H54 (cell line): ENCODE results near the gene SERPINC1.
"Not testable (repeated sequence)": the region's sequence is repeated elsewhere in the genome, so short reads cannot be mapped to it uniquely, and the experiment has no call there.

Source experiments
- DNase-seq: peaks from one replicate; pipeline ENCODE4 v3.0.0; 2011; ENCODE audit warnings: low spot score, mixed read lengths; ENCODE audit not compliant: insufficient read length
- FAIRE-seq: peaks from 3 replicates; lab custom pipeline; 2011; peaks lifted over from hg19 to GRCh38; lab: Jason Lieb, UNC
- POLR2A ChIP-seq: IDR thresholded peaks from 2 replicates; pipeline ENCODE4 v1.6.1; 2011; ENCODE audit warnings: low read depth, mild to moderate bottlenecking, low read length

Gene SERPINC1

GRCh38 chr1:173863224-173864161 is 53.6 kb downstream of the SERPINC1 start:
- TF ChIP-seq POLR2A: no peak
- FAIRE-seq: no peak
- no peak for DNase-seq

GRCh38 chr1:173862769-173863223 is 54.3 kb downstream of the SERPINC1 start:
- DNase-seq: no peak
- FAIRE-seq: no peak
- TF ChIP-seq POLR2A: no peak

GRCh38 chr1:173862146-173862768 is 54.9 kb downstream of the SERPINC1 start:
- not testable (repeated sequence) for DNase-seq, FAIRE-seq
- TF ChIP-seq POLR2A: peak; percentile 45

- 0 out of 2 replicates have a peak, but pooled peaks have one; percentile 51 for TF ChIP-seq POLR2A
Measured at GRCh38 chr1:173861731-173862145, 55.4 kb downstream of the SERPINC1 start.

GRCh38 chr1:173860065-173860464 is 57.1 kb downstream of the SERPINC1 start:
- FAIRE-seq (no peak), DNase-seq (no peak)
- TF ChIP-seq POLR2A: no peak

More at GRCh38 chr1:173861731-173862145, 55.4 kb downstream of the SERPINC1 start:
- DNase-seq (no peak), FAIRE-seq (no peak)

- not testable (repeated sequence) for DNase-seq, FAIRE-seq
Measured at GRCh38 chr1:173859547-173859946, 57.6 kb downstream of the SERPINC1 start.

- FAIRE-seq (no peak), DNase-seq (no peak)
- no peak for TF ChIP-seq POLR2A
Measured at GRCh38 chr1:173857363-173857917, 59.7 kb downstream of the SERPINC1 start.

- FAIRE-seq: no peak
- TF ChIP-seq POLR2A: no peak
- no peak for DNase-seq
Measured at GRCh38 chr1:173856903-173857302, 60.2 kb downstream of the SERPINC1 start.

- FAIRE-seq (no peak), DNase-seq (no peak)
- TF ChIP-seq POLR2A: no peak
Measured at GRCh38 chr1:173856014-173856413, 61.1 kb downstream of the SERPINC1 start.
